Measurements from ENCODE around the gene PXMP4.

PXMP4 gene

DNA sequence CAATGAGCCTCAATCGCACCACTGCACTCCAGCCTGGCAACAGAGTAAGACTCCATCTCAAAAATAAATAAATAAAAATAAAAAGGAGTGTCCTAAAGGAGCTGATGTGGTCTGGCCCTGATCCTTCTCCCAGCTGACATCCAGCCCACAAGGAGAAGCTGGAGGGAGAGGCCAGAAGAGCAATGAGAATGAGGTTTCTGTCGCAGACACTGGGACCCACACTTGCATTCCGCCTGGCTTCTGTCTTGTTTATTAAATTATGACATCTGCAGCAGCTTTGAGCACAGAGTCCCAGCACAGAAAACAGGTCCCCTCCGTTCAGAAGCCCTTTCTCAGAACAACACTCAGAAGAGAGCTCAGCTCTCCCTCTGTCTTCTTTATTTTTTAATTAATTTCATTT is 23.7 kb downstream of the PXMP4 start (continued):
- TF ChIP-seq, protein P1, sequence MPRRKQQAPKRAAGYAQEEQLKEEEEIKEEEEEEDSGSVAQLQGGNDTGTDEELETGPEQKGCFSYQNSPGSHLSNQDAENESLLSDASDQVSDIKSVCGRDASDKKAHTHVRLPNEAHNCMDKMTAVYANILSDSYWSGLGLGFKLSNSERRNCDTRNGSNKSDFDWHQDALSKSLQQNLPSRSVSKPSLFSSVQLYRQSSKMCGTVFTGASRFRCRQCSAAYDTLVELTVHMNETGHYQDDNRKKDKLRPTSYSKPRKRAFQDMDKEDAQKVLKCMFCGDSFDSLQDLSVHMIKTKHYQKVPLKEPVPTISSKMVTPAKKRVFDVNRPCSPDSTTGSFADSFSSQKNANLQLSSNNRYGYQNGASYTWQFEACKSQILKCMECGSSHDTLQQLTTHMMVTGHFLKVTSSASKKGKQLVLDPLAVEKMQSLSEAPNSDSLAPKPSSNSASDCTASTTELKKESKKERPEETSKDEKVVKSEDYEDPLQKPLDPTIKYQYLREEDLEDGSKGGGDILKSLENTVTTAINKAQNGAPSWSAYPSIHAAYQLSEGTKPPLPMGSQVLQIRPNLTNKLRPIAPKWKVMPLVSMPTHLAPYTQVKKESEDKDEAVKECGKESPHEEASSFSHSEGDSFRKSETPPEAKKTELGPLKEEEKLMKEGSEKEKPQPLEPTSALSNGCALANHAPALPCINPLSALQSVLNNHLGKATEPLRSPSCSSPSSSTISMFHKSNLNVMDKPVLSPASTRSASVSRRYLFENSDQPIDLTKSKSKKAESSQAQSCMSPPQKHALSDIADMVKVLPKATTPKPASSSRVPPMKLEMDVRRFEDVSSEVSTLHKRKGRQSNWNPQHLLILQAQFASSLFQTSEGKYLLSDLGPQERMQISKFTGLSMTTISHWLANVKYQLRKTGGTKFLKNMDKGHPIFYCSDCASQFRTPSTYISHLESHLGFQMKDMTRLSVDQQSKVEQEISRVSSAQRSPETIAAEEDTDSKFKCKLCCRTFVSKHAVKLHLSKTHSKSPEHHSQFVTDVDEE (CRISPR knock-in tag; IDR thresholded peaks at IDR 0.05), result peak; percentile 42; the same call in 1 of the 2 replicates

DNA sequence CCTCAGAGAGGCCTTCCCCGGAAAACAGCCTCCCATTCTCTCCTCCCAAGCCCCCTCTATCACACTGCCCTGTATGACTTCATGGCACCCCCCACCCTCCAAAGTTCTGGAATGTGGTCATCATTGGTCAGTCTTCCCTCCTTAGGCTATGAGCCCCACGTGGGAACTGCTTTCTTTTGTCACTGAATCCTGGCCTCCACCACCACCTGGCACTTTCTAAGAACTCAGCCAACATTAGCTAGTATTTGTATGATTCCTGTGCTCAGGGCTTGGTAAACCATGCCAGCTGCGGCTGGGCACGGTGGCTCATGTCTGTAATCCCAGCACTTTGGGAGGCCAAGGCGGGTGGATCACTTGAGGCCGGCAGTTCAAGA is 25.5 kb downstream of the PXMP4 start:
- no peak for ATAC-seq
- TF ChIP-seq ZC3H10 (CRISPR knock-in tag; IDR thresholded peaks at IDR 0.05), result no peak
- TF ChIP-seq OSR1 (CRISPR knock-in tag; IDR thresholded peaks at IDR 0.05), result no peak
- TF ChIP-seq PPARA (CRISPR knock-in tag; IDR thresholded peaks at IDR 0.05; ENCODE audit: borderline replicate concordance), result no peak
- no peak for TF ChIP-seq ZNF8 (CRISPR knock-in tag; IDR thresholded peaks at IDR 0.05)
- TF ChIP-seq TCF4 (CRISPR knock-in tag; IDR thresholded peaks at IDR 0.05; ENCODE audit: borderline replicate concordance), result no peak
- TF ChIP-seq, protein P1 (CRISPR knock-in tag; IDR thresholded peaks at IDR 0.05), result no peak
- TF ChIP-seq ISL1 (CRISPR knock-in tag; IDR thresholded peaks at IDR 0.05), result no peak
- TF ChIP-seq ESRRG (CRISPR knock-in tag; IDR thresholded peaks at IDR 0.05), result no peak
- no peak for TF ChIP-seq BACH2 (CRISPR knock-in tag; IDR thresholded peaks at IDR 0.05; ENCODE audit: borderline replicate concordance)
- no peak for TF ChIP-seq GLIS3 (CRISPR knock-in tag; IDR thresholded peaks at IDR 0.05)
- no peak for TF ChIP-seq ZFP3 (CRISPR knock-in tag; IDR thresholded peaks at IDR 0.05)
- TF ChIP-seq, protein P2, sequence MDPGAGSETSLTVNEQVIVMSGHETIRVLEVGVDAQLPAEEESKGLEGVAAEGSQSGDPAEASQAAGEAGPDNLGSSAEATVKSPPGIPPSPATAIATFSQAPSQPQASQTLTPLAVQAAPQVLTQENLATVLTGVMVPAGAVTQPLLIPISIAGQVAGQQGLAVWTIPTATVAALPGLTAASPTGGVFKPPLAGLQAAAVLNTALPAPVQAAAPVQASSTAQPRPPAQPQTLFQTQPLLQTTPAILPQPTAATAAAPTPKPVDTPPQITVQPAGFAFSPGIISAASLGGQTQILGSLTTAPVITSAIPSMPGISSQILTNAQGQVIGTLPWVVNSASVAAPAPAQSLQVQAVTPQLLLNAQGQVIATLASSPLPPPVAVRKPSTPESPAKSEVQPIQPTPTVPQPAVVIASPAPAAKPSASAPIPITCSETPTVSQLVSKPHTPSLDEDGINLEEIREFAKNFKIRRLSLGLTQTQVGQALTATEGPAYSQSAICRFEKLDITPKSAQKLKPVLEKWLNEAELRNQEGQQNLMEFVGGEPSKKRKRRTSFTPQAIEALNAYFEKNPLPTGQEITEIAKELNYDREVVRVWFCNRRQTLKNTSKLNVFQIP (CRISPR knock-in tag; IDR thresholded peaks at IDR 0.05; ENCODE audit: borderline replicate concordance, low read depth), result no peak
- TF ChIP-seq, protein P3, sequence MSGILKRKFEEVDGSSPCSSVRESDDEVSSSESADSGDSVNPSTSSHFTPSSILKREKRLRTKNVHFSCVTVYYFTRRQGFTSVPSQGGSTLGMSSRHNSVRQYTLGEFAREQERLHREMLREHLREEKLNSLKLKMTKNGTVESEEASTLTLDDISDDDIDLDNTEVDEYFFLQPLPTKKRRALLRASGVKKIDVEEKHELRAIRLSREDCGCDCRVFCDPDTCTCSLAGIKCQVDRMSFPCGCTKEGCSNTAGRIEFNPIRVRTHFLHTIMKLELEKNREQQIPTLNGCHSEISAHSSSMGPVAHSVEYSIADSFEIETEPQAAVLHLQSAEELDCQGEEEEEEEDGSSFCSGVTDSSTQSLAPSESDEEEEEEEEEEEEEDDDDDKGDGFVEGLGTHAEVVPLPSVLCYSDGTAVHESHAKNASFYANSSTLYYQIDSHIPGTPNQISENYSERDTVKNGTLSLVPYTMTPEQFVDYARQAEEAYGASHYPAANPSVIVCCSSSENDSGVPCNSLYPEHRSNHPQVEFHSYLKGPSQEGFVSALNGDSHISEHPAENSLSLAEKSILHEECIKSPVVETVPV (CRISPR knock-in tag; IDR thresholded peaks at IDR 0.05), result no peak
- TF ChIP-seq, protein P4, sequence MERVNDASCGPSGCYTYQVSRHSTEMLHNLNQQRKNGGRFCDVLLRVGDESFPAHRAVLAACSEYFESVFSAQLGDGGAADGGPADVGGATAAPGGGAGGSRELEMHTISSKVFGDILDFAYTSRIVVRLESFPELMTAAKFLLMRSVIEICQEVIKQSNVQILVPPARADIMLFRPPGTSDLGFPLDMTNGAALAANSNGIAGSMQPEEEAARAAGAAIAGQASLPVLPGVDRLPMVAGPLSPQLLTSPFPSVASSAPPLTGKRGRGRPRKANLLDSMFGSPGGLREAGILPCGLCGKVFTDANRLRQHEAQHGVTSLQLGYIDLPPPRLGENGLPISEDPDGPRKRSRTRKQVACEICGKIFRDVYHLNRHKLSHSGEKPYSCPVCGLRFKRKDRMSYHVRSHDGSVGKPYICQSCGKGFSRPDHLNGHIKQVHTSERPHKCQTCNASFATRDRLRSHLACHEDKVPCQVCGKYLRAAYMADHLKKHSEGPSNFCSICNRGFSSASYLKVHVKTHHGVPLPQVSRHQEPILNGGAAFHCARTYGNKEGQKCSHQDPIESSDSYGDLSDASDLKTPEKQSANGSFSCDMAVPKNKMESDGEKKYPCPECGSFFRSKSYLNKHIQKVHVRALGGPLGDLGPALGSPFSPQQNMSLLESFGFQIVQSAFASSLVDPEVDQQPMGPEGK (CRISPR knock-in tag; IDR thresholded peaks at IDR 0.05; ENCODE audit: borderline replicate concordance), result no peak
- no peak for TF ChIP-seq SNAI2 (CRISPR knock-in tag; IDR thresholded peaks at IDR 0.05)
- no peak for TF ChIP-seq RARB (CRISPR knock-in tag; IDR thresholded peaks at IDR 0.05)

DNA sequence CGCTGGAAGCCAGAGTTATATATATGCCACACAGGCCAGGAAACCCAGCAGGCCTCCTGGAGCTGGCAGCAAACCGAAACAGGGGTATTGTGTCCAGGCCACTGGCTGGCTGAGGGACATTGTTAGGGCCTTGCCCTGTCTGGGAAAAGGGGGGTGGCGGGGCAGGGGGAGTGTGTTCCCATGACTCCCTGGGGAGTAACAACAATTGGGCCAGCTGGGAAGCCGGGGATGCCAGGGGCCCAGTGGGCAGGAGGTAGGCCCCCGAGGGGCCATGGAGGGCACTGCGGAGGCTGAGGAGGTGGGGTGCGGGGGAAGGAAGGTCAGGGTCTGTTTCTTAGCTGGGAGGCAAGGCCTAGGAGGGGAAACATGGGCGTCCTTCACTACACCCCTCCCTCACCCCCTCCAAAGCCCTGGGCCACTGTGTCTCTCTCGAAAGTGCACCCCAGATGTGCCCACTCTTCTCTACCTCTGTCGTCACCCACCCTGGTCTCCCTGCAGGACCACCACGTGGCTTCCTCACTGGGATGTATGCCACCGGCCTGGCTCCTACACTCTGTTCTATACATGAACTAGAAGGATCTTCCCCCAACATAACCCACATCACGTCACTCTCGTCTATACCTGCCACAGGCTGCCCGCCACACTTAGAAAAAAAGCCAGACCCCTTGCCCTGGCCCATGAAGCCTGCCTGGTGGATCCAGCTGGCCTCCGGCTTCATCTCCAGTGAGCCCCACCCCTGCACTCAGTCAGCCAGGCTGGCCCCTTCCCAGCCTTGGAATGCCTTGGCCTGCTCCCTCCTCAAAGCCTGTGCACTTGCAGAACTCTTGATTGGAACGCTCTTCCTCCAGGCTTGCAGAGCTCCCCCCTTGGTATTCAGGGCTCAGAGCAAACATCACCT is 26.1 kb downstream of the PXMP4 start:
- no peak for ATAC-seq
- no peak for TF ChIP-seq PPARA (CRISPR knock-in tag; IDR thresholded peaks at IDR 0.05; ENCODE audit: borderline replicate concordance)
- TF ChIP-seq, protein P1 (CRISPR knock-in tag; IDR thresholded peaks at IDR 0.05), result no peak
- no peak for TF ChIP-seq TCF4 (CRISPR knock-in tag; IDR thresholded peaks at IDR 0.05; ENCODE audit: borderline replicate concordance)
- TF ChIP-seq ZNF70 (CRISPR knock-in tag; IDR thresholded peaks at IDR 0.05), result no peak
- TF ChIP-seq ZC3H10 (CRISPR knock-in tag; IDR thresholded peaks at IDR 0.05), result no peak
- TF ChIP-seq CSDC2 (CRISPR knock-in tag; IDR thresholded peaks at IDR 0.05), result no peak
- TF ChIP-seq ARNTL (CRISPR knock-in tag; IDR thresholded peaks at IDR 0.05; ENCODE audit: borderline replicate concordance, low read depth), result no peak
- no peak for TF ChIP-seq ZNF565 (CRISPR knock-in tag; conservative IDR thresholded peaks at IDR 0.05; ENCODE audit: low read depth)
- no peak for TF ChIP-seq ZFP30 (CRISPR knock-in tag; IDR thresholded peaks at IDR 0.05)
- TF ChIP-seq, protein P2 (CRISPR knock-in tag; IDR thresholded peaks at IDR 0.05; ENCODE audit: borderline replicate concordance, low read depth), result no peak
- no peak for TF ChIP-seq TOX (CRISPR knock-in tag; IDR thresholded peaks at IDR 0.05; ENCODE audit: borderline replicate concordance)
